GM18520 (cell line): ENCODE data around the gene ORMDL3.
"Not testable (repeated sequence)": the region's sequence is repeated elsewhere in the genome, so short reads cannot be mapped to it uniquely, and the experiment has no call there.

ENCODE experiments used
- ATAC-seq: cut with Tn5 transposase; IDR thresholded peaks from one replicate; pipeline ENCODE4 v1.9.1; 2021; ENCODE audit not compliant: unreplicated experiment

ORMDL3 gene

GRCh38 chr17:39887078-39887477 lies 40.3 kb downstream of the ORMDL3 start:
- ATAC-seq, result no peak

- ATAC-seq, result not testable (repeated sequence)
Measured at GRCh38 chr17:39886102-39886501, 41.3 kb downstream of the ORMDL3 start.

DNA sequence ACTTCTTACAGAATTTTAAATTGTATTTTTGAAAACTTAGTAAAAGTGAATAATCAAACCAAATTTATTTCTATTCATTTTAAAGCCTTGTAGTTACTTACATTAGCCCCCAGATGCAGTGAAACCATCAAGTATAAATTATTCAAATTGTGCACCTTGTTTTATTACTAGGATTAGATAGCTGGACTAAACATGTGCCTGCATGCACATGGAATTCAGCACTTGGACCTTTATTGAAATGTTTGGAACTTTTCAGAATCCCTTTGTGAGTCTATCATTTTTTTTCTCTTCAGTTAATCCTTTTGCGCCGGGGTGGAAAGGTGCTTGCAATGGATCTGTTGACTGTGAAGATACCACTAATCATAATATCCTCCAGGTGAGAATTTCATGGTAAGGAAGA lies 54.6 kb downstream of the ORMDL3 start:
- ATAC-seq, result no peak

- ATAC-seq, result no peak
Measured at GRCh38 chr17:39871801-39872200, 55.6 kb downstream of the ORMDL3 start.
